GM21447 (cell line): Measurements from ENCODE around the gene SLC9A9.
"Not testable (repeated sequence)": the region's sequence is repeated elsewhere in the genome, so short reads cannot be mapped to it uniquely, and the experiment has no call there.

ENCODE experiments used
- ATAC-seq: cut with Tn5 transposase; IDR thresholded peaks from one replicate; pipeline ENCODE4 v1.9.1; 2021; ENCODE audit not compliant: unreplicated experiment

SLC9A9 gene

DNA sequence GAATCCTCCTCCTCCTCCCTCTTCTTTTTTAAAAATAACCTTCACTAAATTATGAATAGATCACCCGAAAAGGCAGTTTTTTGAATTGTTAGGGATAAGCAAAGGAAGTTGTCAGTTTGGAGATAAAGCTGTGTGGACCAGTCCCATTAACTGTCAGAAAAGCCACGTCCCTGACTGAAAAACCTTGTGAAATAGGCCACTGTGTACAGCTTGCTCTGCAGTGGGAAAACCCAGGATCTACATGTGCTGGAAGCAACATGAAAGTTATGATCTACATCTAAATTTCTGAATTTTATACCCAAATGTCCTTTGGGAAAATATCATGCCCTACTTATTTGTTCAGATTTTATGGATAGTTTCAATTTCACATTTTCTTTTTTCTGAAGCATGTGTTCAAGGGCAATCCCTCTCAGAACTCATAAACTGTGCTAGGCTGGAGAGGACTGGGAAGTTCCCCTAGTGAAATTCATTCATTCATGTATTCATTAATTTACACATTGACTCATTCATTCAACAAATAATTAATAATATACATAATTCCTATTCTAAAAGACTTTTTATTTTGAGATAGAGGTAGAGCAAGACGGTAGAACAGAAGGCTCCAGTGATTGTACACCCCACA is 149.5 kb downstream of the SLC9A9 start:
- ATAC-seq: no peak

DNA sequence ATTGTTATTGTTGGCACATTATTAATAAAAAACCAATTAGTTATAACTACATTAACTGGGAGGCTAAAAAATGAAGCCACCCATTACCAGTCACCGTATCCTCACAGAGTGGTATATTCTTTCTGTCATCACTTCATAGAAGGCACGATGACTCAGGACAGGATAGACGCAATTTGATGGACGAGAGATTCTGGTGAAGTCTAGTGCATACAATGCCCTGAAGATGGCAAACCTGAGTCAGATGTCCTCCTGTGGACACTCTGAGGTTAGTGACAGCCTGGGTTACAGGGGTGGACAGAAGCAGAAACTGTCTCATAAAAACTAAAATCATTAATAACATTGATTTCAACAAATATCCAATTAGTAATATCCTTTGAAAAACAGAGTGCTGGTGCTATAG is 150.3 kb downstream of the SLC9A9 start:
- ATAC-seq: no peak

GRCh38 chr3:143695333-143695732 is 152.9 kb downstream of the SLC9A9 start:
- ATAC-seq: not testable (repeated sequence)

DNA sequence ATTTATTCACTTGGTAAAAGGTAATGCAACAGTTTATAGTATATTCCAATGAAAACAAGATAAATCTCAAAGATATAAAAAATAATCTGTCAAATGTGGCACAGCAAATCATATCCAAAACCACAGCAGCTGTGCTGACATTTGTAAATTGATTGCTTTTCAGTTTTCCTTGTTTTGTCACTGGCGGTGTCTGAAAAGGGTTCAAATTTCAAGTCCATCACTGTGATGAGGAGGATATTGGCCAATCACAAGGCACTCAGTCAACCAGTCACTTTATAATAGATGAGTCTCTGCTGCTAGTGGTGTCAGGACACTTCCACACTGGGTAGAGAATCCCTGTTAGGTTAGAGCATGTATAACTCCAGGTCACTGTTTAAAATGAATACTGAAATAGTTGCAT is 154.8 kb downstream of the SLC9A9 start:
- ATAC-seq: no peak

- no peak for ATAC-seq
Observed at GRCh38 chr3:143686638-143687197, 161.6 kb downstream of the SLC9A9 start.

DNA sequence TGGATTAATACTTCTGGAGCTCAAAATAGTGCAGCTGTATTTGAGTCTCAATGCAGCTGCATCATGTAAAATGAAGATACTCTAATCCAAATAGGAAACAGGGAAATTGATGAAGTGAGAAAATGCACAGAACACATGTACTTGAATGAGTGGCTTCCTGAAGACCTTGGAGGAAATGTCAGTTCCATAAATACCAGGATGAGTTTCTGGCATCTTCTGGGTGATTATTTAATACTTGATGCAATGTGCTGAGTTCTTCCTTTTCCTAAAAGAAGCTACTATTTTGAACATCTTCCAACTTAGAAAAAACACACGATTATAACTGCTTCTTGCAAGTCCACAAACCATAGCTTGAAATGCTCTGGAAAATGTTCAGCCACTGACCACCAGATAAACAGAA is 162.8 kb downstream of the SLC9A9 start:
- no peak for ATAC-seq

DNA sequence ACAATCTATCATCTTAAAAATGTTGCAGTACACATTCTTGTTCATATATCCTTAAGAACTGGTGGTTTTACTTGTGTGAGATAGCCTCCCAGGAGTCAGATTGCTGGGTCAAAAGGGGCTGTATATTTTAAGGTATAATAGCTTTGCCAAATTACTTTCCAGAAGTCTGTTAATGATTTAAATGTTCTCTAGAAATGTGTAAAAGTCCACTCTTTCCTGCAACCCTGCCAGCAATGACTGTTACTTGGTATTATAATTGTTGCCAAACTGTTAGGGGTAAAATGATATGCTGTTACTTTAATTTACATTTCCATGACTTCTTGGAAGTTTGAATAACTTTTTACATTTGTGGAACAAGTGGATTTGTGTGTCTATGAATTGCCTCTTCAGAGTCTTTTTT is 170.8 kb downstream of the SLC9A9 start:
- no peak for ATAC-seq

DNA sequence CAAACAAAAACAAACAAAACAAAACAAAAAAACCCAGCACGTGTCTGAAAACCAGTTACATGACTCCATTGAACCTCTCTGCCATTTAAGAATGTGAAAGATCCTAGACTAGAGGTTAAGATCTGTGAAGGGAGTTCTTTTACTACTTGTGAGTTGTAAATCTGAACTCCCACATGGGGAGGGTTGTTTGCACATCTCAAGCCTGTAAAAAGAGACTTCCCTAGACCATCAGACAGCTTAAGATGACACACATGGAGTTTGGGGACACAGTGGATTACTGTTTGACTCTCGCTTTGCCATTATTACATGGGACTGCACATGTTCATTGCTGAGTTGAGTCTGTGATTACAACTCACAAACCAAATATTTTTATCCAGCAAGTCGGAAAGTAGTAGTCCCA is 171.5 kb downstream of the SLC9A9 start:
- ATAC-seq: no peak

DNA sequence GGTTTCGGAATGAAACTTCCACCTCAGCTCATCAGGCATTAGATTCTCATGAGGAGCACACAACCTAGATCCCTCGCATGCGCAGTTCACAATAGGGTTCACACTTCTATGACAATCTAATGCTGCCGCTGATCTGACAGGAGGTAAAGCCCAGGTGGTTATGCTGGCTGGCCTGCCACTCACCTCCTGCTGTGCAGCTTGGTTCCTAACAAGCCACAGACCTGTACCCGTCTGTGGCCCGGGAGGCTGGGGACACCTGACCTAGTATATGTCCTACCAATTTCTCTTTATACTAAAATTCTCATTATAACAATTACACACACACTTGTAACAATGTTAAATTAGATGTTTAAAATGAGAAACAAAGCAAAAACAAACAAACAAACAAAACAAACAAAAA is 172.2 kb downstream of the SLC9A9 start:
- no peak for ATAC-seq

DNA sequence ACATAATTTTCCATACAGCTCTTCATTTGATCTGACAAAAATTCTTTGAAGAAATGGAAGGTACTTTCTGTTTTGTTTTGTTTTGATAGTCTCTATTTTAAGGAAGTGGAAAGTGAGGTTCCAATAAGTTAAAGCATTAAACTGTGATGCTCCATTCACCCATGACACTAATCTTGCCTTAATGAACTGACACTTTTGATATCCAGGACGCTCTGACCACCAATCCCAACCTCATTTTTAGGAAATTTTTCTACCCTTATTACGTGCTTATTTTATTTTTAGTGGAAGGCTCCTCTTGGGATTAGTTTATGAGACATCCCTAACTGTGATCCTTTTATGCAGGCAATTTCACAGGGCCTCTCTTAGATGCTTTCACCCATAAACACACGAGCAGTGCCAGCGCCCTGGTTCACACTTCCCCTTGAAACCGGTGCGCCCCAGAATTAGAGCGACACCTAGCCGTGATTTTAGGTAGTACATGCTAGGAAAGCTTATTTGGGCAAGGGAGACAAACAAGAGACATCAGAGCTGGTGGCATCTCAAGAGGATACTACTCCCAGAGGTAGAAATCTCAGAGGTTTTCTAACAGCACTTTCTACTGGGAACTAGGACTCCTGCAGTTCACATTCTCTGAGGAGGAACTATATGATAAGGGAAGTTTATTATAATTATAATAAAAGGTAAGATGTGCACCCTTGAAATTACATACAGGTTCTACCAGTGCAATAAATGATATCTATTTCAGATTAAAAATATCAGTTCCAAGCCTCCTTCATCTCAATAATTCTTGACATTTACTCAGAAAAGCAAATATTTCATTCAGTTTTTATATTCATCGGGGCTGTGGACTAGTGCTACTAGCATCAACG is 173.9 kb downstream of the SLC9A9 start:
- ATAC-seq: peak; percentile 67

DNA sequence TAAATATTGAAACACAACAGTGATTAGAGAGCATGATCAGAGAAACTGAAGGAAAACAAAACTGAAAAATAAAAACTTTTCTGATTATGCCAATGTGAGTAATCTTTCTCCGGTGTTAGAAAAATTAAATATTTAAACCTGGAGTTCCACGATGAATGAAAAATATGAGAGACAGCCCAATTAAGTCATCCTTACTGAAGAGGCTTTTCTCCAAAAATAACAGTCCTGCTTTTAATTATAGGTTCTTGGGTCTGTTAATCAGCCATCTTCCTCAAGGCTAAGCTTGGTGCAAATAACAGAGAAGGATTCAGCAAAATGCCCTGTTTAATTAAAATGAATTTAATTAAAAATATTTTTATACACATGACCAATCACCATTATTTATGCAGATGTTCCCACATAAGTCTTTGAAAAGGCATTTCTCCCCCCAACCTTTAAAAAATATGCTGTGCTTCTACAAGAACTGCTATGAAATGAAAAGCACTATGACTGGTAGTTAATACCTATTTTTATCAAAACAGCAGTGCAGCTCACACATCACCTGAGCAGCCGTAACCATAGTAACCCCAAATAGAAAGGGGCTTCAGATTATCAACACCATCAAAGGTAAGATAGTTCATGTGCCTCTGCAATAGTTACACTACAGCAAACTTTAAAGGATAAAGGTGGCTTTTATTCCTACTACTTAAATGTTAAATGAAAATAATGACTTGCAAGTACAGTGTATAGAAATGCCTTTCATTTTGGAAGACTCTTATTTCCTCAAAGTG is 175.7 kb downstream of the SLC9A9 start:
- no peak for ATAC-seq

- no peak for ATAC-seq
Observed at GRCh38 chr3:143671626-143672025, 176.6 kb downstream of the SLC9A9 start.

GRCh38 chr3:143668924-143669790 is 179.1 kb downstream of the SLC9A9 start:
- peak; percentile 91 for ATAC-seq

- ATAC-seq: no peak
Observed at GRCh38 chr3:143668385-143668784, 179.9 kb downstream of the SLC9A9 start.

DNA sequence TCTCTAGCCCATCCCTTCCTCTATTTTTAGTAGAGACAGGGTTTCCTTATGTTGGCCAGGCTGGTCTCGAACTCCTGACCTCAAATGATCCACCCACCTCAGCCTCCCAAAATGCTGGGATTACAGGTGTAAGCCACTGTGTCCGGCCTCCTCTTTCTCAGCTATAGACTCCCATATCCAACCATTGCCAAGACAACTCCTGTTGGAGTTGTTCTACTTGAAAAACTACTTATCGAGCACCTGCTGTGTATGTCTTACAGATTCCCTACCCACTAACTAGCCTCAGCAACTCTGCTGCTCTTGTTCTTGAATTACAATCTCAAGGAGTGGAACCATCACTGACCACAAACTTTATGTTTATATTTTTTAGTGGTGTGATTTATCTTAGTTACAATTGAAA is 186.6 kb downstream of the SLC9A9 start:
- ATAC-seq: no peak

DNA sequence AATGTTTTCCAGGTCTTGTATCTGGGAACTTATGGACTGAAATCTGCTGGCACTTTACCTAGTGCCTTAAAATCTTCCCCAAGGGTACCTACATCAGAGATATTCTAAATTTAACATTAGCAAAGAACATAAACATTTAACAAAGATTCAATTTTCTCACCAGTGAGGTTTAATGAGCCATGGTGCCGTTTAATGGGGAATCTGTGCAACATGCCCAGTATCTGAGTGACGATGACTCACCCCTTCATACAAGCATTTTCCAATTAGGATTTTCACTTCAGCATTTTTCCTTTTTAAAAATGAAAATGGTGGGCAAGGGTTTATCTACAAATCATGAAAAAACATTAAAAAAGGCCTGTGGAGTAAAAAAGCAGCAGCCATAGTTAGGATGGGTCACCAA is 189.4 kb downstream of the SLC9A9 start:
- no peak for ATAC-seq

- no peak for ATAC-seq
Observed at GRCh38 chr3:143658116-143658515, 190.2 kb downstream of the SLC9A9 start.

DNA sequence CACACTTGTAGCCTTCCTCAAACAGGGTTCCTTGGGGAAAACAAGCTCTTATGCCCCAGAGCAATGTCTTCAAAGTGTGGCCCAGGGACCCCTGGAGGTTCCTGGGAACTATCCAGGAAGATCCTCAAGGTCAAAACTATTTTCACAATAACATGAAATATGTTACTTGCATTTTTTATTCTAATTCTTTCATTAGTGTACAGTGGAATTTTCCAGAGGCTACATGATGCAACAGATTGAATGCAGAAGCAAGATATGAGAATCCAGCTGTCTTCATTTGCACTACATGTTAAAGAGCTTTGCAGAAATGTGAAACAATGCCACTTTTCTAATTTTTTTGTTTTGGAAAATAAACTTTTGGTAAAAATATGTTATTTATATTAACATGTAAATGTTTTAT is 190.9 kb downstream of the SLC9A9 start:
- no peak for ATAC-seq

- ATAC-seq: no peak
Observed at GRCh38 chr3:143654906-143655305, 193.4 kb downstream of the SLC9A9 start.

- ATAC-seq: no peak
Observed at GRCh38 chr3:143653935-143654334, 194.3 kb downstream of the SLC9A9 start.

DNA sequence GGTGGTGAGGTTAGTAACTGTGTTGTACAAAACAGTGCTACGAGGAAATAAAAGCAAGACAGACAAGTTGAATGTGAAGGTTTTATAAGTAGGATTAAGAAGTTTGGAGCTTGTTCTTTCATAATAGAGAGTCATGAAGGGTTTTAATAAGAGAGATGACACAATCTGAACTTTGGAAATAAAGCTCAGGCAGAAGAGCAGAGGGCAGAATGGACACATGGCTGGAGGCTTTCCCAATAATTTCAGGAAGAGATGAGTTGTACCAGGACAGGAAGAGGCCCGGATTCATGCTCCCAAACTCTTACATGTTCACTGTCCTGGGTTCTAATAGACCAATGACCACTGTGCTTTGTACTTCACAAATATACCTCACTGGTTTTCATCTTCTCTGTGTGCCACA is 194.8 kb downstream of the SLC9A9 start:
- ATAC-seq: no peak
